Muscle layer of duodenum (tissue), 2 donors: Measurements from ENCODE around the gene TMEM114.

ENCODE experiments used
- H3K27ac ChIP-seq: one replicate; pipeline ENCODE4 v1.7.0; 2013; ENCODE audit warnings: mild to moderate bottlenecking, low read length
- H3K27me3 ChIP-seq: one replicate; pipeline ENCODE4 v1.7.0; 2013; ENCODE audit warnings: low read depth, mild to moderate bottlenecking, control low read depth, low read length
- H3K36me3 ChIP-seq, 2 donors: one replicate each; pipeline ENCODE4 v1.7.0; 2013; ENCODE audit warnings: low read length in 2 of 2, control low read depth in 1 of 2, mild to moderate bottlenecking in 1 of 2; ENCODE audit not compliant: insufficient read depth in 2 of 2, control insufficient read depth in 1 of 2
- H3K4me1 ChIP-seq, 2 donors: one replicate each; pipeline ENCODE4 v1.7.0; 2013; ENCODE audit warnings: low read length in 2 of 2, mild to moderate bottlenecking in 2 of 2, control low read depth in 1 of 2, moderate library complexity in 1 of 2; ENCODE audit not compliant: insufficient read depth in 2 of 2, control insufficient read depth in 1 of 2
- H3K4me3 ChIP-seq, 2 donors: one replicate each; pipeline ENCODE4 v1.7.0; 2013; ENCODE audit warnings: low read length in 2 of 2, low read depth in 1 of 2, mild to moderate bottlenecking in 1 of 2
- H3K9me3 ChIP-seq, 2 donors: one replicate each; pipeline ENCODE4 v1.7.0; 2013; ENCODE audit warnings: low read length in 2 of 2, control low read depth in 1 of 2, mild to moderate bottlenecking in 1 of 2; ENCODE audit not compliant: control insufficient read depth in 1 of 2
- donor health status: healthy.

TMEM114 gene

GRCh38 chr16:8589900-8590688 lies at the start of gene TMEM114:
Gene TMEM114 (minus strand): TSS chr16:8590511. CDS start chr16:8589838, 673 bp downstream.
- Histone ChIP-seq H3K27me3 (peaks cover 43% of the 10 kb centered on the region), H3K4me1 (peaks cover 0 to 13% of the 10 kb centered on the region in 2 donors), H3K36me3 (no peaks in the 10 kb centered on the region), H3K4me3 (no peak within 1 kb of the TSS), H3K9me3 (no peaks in the 10 kb centered on the region), H3K27ac (no peak within 1 kb of the TSS)

- H3K27ac ChIP-seq, result no peak overlapping the region
- H3K36me3 ChIP-seq, result peaks cover 64 to 78% of the 10 kb centered on the region in 2 donors
- no peaks in the 10 kb centered on the region for H3K27me3 ChIP-seq
- H3K9me3 ChIP-seq, result no peaks in the 10 kb centered on the region
- H3K4me1 ChIP-seq, result no peaks in the 10 kb centered on the region
- no peak overlapping the region for H3K4me3 ChIP-seq
Measured at GRCh38 chr16:8639694-8640093, 49.4 kb upstream of the TMEM114 start.

DNA sequence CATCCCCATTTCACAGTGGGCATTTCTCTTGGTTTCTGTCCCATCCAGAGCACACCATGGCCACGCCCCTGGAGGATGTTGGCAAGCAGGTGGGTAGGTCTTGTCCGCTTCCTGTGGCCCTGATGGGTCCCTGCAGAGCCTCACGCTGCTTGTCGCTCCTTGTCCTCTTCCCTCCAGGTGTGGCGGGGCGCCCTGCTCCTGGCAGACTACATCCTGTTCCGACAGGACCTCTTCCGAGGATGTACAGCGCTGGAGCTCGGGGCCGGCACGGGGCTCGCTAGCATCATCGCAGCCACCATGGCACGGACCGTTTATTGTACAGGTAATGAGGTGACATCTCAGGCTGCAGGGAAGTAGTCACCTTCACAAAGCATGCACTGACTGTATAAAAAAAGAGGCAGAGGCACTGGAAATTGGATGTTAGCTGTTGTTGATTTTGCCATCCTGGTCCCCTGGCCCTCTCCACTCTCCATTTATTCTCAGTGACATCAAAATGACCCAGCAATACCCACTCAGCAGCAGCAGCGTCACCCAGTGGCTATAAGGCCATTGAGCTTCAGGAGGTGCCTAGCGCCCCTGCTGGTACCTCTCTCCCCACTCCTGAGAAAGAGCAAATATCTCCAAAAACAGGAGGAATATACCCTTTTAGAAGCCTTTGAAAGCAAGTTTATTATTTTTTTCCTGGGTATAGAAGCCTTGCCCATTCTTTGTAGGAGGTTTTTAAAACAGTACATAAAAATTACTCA lies 44.9 kb upstream of the TMEM114 start:
- H3K27me3 ChIP-seq, result no peaks in the 10 kb centered on the region
- H3K36me3 ChIP-seq, result peaks cover 49 to 75% of the 10 kb centered on the region in 2 donors
- H3K27ac ChIP-seq, result no peak overlapping the region

GRCh38 chr16:8632675-8633182 lies 42.4 kb upstream of the TMEM114 start:
- H3K36me3 ChIP-seq, result peaks cover 53 to 76% of the 10 kb centered on the region in 2 donors
- no peak overlapping the region for H3K4me3 ChIP-seq
- H3K9me3 ChIP-seq, result no peaks in the 10 kb centered on the region
- H3K27me3 ChIP-seq, result no peaks in the 10 kb centered on the region
- H3K27ac ChIP-seq, result peak overlapping the region; percentile 56
- no peaks in the 10 kb centered on the region for H3K4me1 ChIP-seq

More for the DNA sequence above, 44.9 kb upstream of the TMEM114 start:
- Histone ChIP-seq H3K4me1 (no peaks in the 10 kb centered on the region), H3K9me3 (no peaks in the 10 kb centered on the region), H3K4me3 (no peak overlapping the region)

- H3K4me3 ChIP-seq, result no peak overlapping the region
Measured at GRCh38 chr16:8631818-8632465, 41.6 kb upstream of the TMEM114 start.

DNA sequence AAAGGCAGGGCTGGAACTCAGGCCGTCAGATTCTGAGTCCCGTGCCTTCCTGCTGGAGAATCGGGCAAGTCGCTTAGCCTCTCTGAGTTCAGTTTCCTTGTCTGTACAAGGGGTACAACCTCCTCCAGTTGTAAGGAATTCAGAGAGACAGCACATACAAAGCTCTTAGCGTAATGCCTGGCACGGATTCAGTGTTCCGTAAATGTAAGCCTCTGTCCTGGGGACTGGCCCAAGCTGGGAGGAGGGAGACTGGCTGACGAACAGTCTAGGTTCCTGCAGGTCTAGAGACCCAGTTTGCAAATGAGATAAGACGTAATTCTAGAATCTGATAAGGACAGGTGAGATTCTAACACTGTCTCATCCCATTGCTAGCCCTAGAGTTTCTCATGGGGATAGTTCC lies 41.1 kb upstream of the TMEM114 start:
- peaks cover 54 to 80% of the 10 kb centered on the region in 2 donors for H3K36me3 ChIP-seq

More at GRCh38 chr16:8631818-8632465, 41.6 kb upstream of the TMEM114 start:
- Histone ChIP-seq H3K27me3 (no peaks in the 10 kb centered on the region), H3K27ac (peak overlapping the region; percentile 53), H3K9me3 (no peaks in the 10 kb centered on the region), H3K36me3 (peaks cover 58 to 77% of the 10 kb centered on the region in 2 donors), H3K4me1 (no peaks in the 10 kb centered on the region)

DNA sequence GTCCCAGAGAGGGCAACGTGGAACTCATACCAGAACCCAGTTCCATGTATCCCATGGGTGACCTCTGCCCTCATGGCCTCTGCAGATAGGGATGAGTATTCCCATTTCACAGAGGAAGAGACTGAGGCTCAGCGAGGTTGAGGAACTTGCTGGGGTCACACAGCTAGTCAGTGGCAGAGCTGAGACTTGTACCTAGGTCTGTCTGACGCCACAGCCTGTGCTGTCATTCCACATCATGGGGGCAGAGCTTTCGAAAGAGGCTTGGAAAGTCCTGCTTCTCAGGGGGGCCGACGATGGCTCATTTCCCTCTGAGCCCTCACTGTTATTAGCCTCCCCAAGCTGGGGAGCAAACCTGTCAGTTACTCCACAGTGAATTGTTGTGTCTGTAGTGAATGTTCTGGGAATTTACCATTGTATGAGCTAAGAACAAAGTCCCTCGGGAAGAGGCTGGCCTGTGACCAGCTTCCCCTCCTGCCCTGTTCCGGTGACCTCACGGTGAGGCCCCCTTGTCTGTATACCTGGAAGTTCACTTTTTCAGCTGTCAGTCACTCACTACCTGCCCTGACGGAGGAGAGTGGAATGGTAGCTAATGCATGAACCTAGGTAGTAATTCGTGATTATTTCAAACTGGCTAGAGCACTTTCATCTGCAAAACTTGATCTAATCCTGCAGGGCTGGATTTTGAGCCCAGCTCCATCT lies 40.1 kb upstream of the TMEM114 start:
- Histone ChIP-seq H3K9me3 (no peaks in the 10 kb centered on the region), H3K27ac (no peak overlapping the region), H3K4me1 (no peaks in the 10 kb centered on the region), H3K36me3 (peaks cover 55 to 82% of the 10 kb centered on the region in 2 donors), H3K27me3 (no peaks in the 10 kb centered on the region), H3K4me3 (no peak overlapping the region)

More for the DNA sequence above, 41.1 kb upstream of the TMEM114 start:
- H3K9me3 ChIP-seq, result no peaks in the 10 kb centered on the region
- H3K27me3 ChIP-seq, result no peaks in the 10 kb centered on the region
- H3K4me3 ChIP-seq, result no peak overlapping the region
- H3K4me1 ChIP-seq, result no peaks in the 10 kb centered on the region
- H3K27ac ChIP-seq, result peak overlapping the region; percentile 53

- Histone ChIP-seq H3K36me3 (peaks cover 52 to 74% of the 10 kb centered on the region in 2 donors), H3K4me1 (no peaks in the 10 kb centered on the region), H3K27me3 (no peaks in the 10 kb centered on the region), H3K4me3 (no peak overlapping the region), H3K27ac (no peak overlapping the region), H3K9me3 (no peaks in the 10 kb centered on the region)
Measured at GRCh38 chr16:8628981-8629725, 38.8 kb upstream of the TMEM114 start.

GRCh38 chr16:8627456-8627855 lies 37.1 kb upstream of the TMEM114 start:
- no peaks in the 10 kb centered on the region for H3K27me3 ChIP-seq
- no peak overlapping the region for H3K4me3 ChIP-seq
- H3K9me3 ChIP-seq, result no peaks in the 10 kb centered on the region
- no peak overlapping the region for H3K27ac ChIP-seq
- H3K4me1 ChIP-seq, result peaks cover 0 to 13% of the 10 kb centered on the region in 2 donors
- peaks cover 48 to 66% of the 10 kb centered on the region in 2 donors for H3K36me3 ChIP-seq

DNA sequence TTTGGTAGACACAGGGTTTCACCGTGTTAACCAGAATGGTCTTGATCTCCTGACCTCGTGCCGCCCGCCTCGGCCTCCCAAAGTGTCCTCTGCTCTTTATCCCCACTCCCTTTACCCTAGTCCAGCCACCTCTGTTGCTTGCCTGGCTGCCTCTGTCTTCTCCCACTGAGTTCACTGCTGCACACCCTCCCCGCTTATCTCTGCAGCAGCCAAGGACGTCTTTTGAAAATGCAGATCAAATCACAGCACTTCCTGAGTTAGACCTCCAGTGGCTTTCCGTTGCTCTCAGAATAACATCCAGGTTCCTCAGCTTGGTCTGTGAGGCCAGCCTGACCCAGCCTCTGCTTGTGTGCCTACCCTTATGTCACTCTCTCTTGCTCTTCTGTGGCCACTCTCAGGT lies 36.6 kb upstream of the TMEM114 start:
- Histone ChIP-seq H3K9me3 (no peaks in the 10 kb centered on the region), H3K27me3 (no peaks in the 10 kb centered on the region), H3K4me1 (peaks cover 0 to 17% of the 10 kb centered on the region in 2 donors), H3K4me3 (no peak overlapping the region), H3K36me3 (peaks cover 48 to 61% of the 10 kb centered on the region in 2 donors), H3K27ac (no peak overlapping the region)
